ENCODE data around the gene PPARD.

The PPARD gene

DNA sequence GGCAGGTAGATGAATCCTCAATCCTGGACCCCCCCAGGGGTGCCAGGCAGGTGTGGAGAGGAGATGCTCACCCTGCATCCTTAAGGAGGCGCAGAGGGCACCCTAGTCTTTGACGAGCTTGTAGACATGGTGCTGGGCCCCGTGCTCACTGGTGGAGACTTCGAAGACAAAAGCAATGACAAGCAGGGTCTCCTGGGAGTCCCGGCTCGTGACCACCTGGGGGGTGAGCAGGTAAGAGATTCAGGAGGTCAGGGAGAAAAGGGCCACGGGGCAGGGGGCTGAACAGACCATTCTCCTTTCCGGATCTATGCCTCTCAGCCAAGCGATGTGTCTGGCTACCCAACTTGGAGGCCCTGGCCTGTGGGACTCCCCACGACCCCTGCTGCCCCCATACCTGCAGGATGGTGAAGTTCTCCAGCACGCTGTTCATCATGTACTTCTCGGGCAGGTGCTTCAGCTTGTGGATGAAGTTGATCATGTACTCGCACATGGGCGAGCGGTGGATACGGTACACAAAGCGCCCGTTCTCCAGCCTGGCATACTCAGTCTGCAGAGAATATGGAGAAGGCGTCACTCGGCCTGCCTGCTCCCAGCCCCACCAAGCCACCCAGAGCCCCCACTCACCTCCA lies 132.7 kb downstream of the PPARD start:
- peak; percentile 41 for DNase-seq

DNA sequence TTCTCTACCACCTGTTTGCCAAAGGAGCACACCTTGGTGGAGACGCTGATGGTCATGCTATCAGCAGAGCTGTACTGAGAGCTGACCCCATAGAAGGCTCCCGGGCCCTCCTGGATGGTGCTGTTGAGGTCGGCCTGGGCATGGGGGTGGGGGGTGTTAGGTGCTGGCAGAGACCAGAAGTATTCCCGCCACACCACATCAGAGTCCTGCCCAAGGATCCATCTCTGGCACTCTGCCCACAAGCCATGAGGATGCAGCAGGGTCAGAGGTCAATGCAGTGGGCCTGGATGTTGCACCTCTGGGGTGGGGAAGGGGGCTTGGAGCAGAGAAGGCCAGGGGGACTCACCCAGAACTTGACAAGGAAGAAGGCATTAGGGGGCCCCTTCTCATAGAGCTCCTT lies 133.2 kb downstream of the PPARD start:
- DNase-seq: no peak

DNA sequence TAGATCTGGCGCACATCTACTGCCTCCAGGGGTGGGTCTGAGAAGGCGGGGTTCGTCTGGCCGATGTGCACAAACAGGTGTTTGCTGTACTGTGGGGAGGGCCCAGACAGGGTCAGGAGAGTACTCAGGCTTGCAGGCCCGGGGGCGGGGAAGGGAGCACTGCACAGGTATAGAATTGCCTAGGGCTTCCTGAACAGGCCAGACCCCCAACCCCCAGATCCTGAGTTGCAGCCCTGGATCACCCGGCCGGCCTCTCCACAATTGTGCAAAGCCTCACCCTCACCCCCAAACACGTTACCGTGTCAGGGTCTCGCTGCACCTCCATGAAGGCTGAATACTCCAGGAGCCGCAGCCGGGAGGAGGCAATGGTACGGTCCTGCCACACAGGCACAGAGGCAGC lies 133.6 kb downstream of the PPARD start:
- peak; percentile 31 for DNase-seq

GRCh38 chr6:35477028-35477427 lies 134.7 kb downstream of the PPARD start:
- no peak for DNase-seq

Data from stimulated activated CD8-positive, alpha-beta memory T cell treated with anti-CD3 and anti-CD28 coated beads, Interleukin-4, amount 100 ng/mL, for 48 hours (primary cell).